Caco-2 (cell line): Measurements from ENCODE around the gene SPEM3. TPM values are rescaled to one million over a fixed set of nuclear protein-coding genes. Genes with fewer than 3 reads are reported as not detected.
A peak's percentile ranks its signal among the peaks of the same experiment; 100 is the strongest.

Experiments used
- BruUV-seq: library from RNA; stranded (reverse); fragments of 400-500 nt; replicated peaks from 2 replicates; lab custom pipeline; 2021; lab: Mats Ljungman, UMichigan
- CTCF ChIA-PET: fragments of 300-600 bp; sonication (Branson Sonifier 250); formaldehyde crosslinking; loops from one replicate; lab custom pipeline; 2022; ENCODE audit warnings: antibody characterized with exemption; lab: Charles Lee
- POLR2A ChIA-PET: fragments of 300-600 bp; sonication (Branson Sonifier 250); formaldehyde crosslinking; loops from one replicate; lab custom pipeline; 2022; ENCODE audit warnings: antibody characterized with exemption; lab: Charles Lee
- DNase-seq, 2 experiments: peaks; one replicate each; pipeline versions ENCODE4 v3.0.0 to v3.0.0-alpha.2; 2020 to 2022
- H3K27me3 ChIP-seq: replicated peaks from 2 replicates; pipeline ENCODE4 v1.6.0; 2011; ENCODE audit warnings: low read length; ENCODE audit not compliant: control insufficient read depth, insufficient read depth
- H3K36me3 ChIP-seq: 2 replicates; pipeline ENCODE4 v1.5.1; 2011; ENCODE audit warnings: low read length; ENCODE audit not compliant: control insufficient read depth, insufficient read depth
- H3K4me1 ChIP-seq: fragments of 250-450 bp; sonication (Bioruptor Pico); 2 replicates; pipeline ENCODE4 v1.5.1; 2020; ENCODE audit warnings: mild to moderate bottlenecking
- H3K4me3 ChIP-seq: 2 replicates; pipeline ENCODE4 v1.5.1; 2011; ENCODE audit warnings: low read depth, mild to moderate bottlenecking, control low read depth, low read length
- H3K9me3 ChIP-seq: fragments of 250-450 bp; sonication (Bioruptor Pico); 2 replicates; pipeline ENCODE4 v1.5.1; 2020; ENCODE audit warnings: mild to moderate bottlenecking, moderate library complexity
- H3K27ac Mint-ChIP-seq: one replicate; pipeline ENCODE4 v1.8.0; 2022; ENCODE audit warnings: mixed read lengths; ENCODE audit not compliant: unreplicated experiment
- H3K27me3 Mint-ChIP-seq: one replicate; pipeline ENCODE4 v1.8.0; 2022; ENCODE audit warnings: mixed read lengths; ENCODE audit not compliant: insufficient read depth, unreplicated experiment
- H3K36me3 Mint-ChIP-seq: one replicate; pipeline ENCODE4 v1.8.0; 2022; ENCODE audit warnings: mild to moderate bottlenecking, mixed read lengths; ENCODE audit not compliant: insufficient read depth, unreplicated experiment
- H3K4me1 Mint-ChIP-seq: one replicate; pipeline ENCODE4 v1.8.0; 2022; ENCODE audit warnings: low read depth, mixed read lengths; ENCODE audit not compliant: unreplicated experiment
- H3K4me3 Mint-ChIP-seq: one replicate; pipeline ENCODE4 v1.8.0; 2022; ENCODE audit warnings: mild to moderate bottlenecking, moderate library complexity, mixed read lengths; ENCODE audit not compliant: unreplicated experiment
- H3K9me3 Mint-ChIP-seq: one replicate; pipeline ENCODE4 v1.8.0; 2022; ENCODE audit warnings: mixed read lengths; ENCODE audit not compliant: unreplicated experiment
- intact Hi-C: fragments of 100-400 bp; cut with micrococcal nuclease; formaldehyde crosslinking; loops from one replicate; pipeline ENCODE4 v1.10.0; 2022; ENCODE audit not compliant: unreplicated experiment
- total RNA-seq: library from RNA; stranded (reverse); gene quantifications from 2 replicates; pipeline ENCODE4 v1.2.3, GENCODE V29; 2022
- TF ChIP-seq, protein P1 (sequence below), 2 experiments: fragments of 200-600 bp in 1 of 2; IDR thresholded peaks; 1 replicate in 1 of 2; 2 replicates in 1 of 2; pipeline versions ENCODE4 v1.5.1 to v1.8.0; 2011 to 2022; ENCODE audit warnings: antibody characterized with exemption in 1 of 2, control low read depth in 1 of 2, inconsistent platforms in 1 of 2, low read depth in 1 of 2, low read length in 1 of 2, mild to moderate bottlenecking in 1 of 2, moderate library complexity in 1 of 2; ENCODE audit not compliant: insufficient read depth in 1 of 2, severe bottlenecking in 1 of 2, unreplicated experiment in 1 of 2

SPEM3 gene
- total RNA-seq, 1 experiment from 2014 or later = not detected

DNA sequence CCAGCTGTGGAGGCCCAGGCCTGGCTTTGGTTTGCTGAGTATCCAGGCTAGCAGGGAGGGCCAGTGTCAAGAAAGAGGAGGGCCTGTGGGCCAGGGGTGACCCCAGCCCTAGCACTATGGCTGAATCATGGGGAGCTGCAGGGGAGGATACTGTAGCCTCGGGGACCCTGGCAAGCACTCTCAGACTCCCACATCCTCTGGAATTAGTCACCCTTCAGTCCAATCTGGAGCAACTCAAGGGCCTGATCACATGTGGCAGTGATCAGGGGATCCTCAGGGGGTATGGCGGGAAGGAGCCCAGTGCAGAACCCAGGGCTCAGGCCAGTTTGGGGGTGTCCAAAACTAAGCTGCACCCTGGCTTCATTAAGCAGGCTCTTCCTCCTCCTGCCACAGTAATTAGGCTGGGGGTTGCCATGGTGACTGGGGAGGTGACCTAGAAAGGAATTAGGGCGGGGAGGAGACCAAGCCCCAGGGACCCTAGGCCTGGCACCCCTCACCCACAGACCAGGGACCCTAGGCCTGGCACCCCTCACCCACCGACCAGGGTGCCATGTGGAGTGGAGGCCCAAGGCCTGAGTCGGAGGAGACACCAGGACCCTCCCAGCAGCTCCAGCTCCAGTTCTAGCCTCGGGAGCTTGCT is 15.2 kb upstream of the SPEM3 start:
- ChIA-PET CTCF (no interaction called here), POLR2A (no interaction called here)
- Mint-ChIP-seq H3K4me1 (no peaks in the 10 kb centered on the region), H3K36me3 (no peaks in the 10 kb centered on the region), H3K4me3 (no peak overlapping the region), H3K27me3 (no peaks in the 10 kb centered on the region), H3K9me3 (no peaks in the 10 kb centered on the region), H3K27ac (no peak overlapping the region)
- Histone ChIP-seq H3K36me3 (no peaks in the 10 kb centered on the region), H3K9me3 (no peaks in the 10 kb centered on the region), H3K4me1 (no peaks in the 10 kb centered on the region), H3K4me3 (no peak overlapping the region), H3K27me3 (no peaks in the 10 kb centered on the region)
- intact Hi-C loops = no loop called here
- TF ChIP-seq, protein P1, sequence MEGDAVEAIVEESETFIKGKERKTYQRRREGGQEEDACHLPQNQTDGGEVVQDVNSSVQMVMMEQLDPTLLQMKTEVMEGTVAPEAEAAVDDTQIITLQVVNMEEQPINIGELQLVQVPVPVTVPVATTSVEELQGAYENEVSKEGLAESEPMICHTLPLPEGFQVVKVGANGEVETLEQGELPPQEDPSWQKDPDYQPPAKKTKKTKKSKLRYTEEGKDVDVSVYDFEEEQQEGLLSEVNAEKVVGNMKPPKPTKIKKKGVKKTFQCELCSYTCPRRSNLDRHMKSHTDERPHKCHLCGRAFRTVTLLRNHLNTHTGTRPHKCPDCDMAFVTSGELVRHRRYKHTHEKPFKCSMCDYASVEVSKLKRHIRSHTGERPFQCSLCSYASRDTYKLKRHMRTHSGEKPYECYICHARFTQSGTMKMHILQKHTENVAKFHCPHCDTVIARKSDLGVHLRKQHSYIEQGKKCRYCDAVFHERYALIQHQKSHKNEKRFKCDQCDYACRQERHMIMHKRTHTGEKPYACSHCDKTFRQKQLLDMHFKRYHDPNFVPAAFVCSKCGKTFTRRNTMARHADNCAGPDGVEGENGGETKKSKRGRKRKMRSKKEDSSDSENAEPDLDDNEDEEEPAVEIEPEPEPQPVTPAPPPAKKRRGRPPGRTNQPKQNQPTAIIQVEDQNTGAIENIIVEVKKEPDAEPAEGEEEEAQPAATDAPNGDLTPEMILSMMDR (IDR thresholded peaks at IDR 0.05; ENCODE audit: insufficient read depth in 1 of 2, low read depth in 1 of 2, low read length in 1 of 2, severe bottlenecking in 1 of 2, unreplicated experiment in 1 of 2) = no peak
- no TSS peak for BruUV-seq
- DNase-seq = no peak

DNA sequence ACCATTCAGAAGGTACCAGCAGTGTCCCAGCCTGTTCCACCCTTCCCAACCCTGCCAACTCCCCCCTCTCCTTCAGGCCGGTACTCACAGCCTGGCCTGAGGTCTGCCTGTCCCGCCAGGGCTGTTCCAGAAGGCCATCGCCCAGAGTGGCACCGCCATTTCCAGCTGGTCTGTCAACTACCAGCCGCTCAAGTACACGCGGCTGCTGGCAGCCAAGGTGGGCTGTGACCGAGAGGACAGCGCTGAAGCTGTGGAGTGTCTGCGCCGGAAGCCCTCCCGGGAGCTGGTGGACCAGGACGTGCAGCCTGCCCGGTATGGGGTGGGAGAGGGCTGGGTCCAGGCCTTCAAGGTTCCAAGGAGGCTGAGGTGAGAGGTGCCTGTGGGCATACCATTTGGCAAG is 13.8 kb upstream of the SPEM3 start:
- Mint-ChIP-seq H3K4me3 (no peak overlapping the region), H3K9me3 (no peaks in the 10 kb centered on the region), H3K4me1 (no peaks in the 10 kb centered on the region), H3K27ac (no peak overlapping the region), H3K36me3 (no peaks in the 10 kb centered on the region), H3K27me3 (no peaks in the 10 kb centered on the region)
- DNase-seq = no peak
- TF ChIP-seq, protein P1 (IDR thresholded peaks at IDR 0.05; ENCODE audit: insufficient read depth in 1 of 2, low read depth in 1 of 2, low read length in 1 of 2, severe bottlenecking in 1 of 2, unreplicated experiment in 1 of 2) = no peak
- no peak overlapping the region for H3K4me3 ChIP-seq
- POLR2A ChIA-PET = no interaction called here
- H3K9me3 ChIP-seq = no peaks in the 10 kb centered on the region
- BruUV-seq = no TSS peak
- CTCF ChIA-PET = no interaction called here
- H3K27me3 ChIP-seq = no peaks in the 10 kb centered on the region
- no peaks in the 10 kb centered on the region for H3K4me1 ChIP-seq
- no peaks in the 10 kb centered on the region for H3K36me3 ChIP-seq
- intact Hi-C loops = no loop called here

DNA sequence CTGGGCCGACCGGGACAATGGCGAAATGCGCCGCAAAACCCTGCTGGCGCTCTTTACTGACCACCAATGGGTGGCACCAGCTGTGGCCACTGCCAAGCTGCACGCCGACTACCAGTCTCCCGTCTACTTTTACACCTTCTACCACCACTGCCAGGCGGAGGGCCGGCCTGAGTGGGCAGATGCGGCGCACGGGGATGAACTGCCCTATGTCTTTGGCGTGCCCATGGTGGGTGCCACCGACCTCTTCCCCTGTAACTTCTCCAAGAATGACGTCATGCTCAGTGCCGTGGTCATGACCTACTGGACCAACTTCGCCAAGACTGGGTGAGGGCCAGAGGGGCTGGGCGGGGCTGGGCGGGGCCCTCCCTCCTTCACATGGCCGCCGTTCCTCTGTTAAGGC is 12.9 kb upstream of the SPEM3 start:
- H3K4me3 ChIP-seq = no peak overlapping the region
- Mint-ChIP-seq H3K27me3 (no peaks in the 10 kb centered on the region), H3K4me3 (no peak overlapping the region), H3K4me1 (no peaks in the 10 kb centered on the region), H3K9me3 (no peaks in the 10 kb centered on the region), H3K36me3 (no peaks in the 10 kb centered on the region), H3K27ac (peak overlapping the region; percentile 73)
- no peak for DNase-seq
- ChIA-PET POLR2A (no interaction called here), CTCF (no interaction called here)
- H3K9me3 ChIP-seq = no peaks in the 10 kb centered on the region
- BruUV-seq = no TSS peak
- intact Hi-C loops = no loop called here
- no peaks in the 10 kb centered on the region for H3K36me3 ChIP-seq
- H3K4me1 ChIP-seq = no peaks in the 10 kb centered on the region
- H3K27me3 ChIP-seq = no peaks in the 10 kb centered on the region
- TF ChIP-seq, protein P1 (IDR thresholded peaks at IDR 0.05; ENCODE audit: insufficient read depth in 1 of 2, low read depth in 1 of 2, low read length in 1 of 2, severe bottlenecking in 1 of 2, unreplicated experiment in 1 of 2) = no peak
